DMS79 treated with DMSO at 0.1 percent for 48 hours (cell line): ENCODE data around the gene XCL1.
"Not testable (repeated sequence)": the region's sequence is repeated elsewhere in the genome, so short reads cannot be mapped to it uniquely, and the experiment has no call there.

Experiments used
- DNase-seq: peaks from one replicate; lab custom pipeline; 2025; lab: John Stamatoyannopoulos, UW

XCL1 gene

GRCh38 chr1:168576245-168576688 lies at the start of gene XCL1:
TSS of gene XCL1 (plus strand) at chr1:168576605. CDS start at chr1:168576638, 33 bp downstream.
- not testable (repeated sequence) for DNase-seq

- no peak for DNase-seq
These were observed 46.9 kb upstream of the XCL1 start for GRCh38 chr1:168529518-168529917.

- no peak for DNase-seq
These were observed 44.6 kb upstream of the XCL1 start for GRCh38 chr1:168531615-168532345.

GRCh38 chr1:168535536-168535935 lies 40.9 kb upstream of the XCL1 start:
- DNase-seq, result no peak

- not testable (repeated sequence) for DNase-seq
These were observed 35.6 kb upstream of the XCL1 start for GRCh38 chr1:168540798-168541197.

GRCh38 chr1:168542978-168543377 lies 33.4 kb upstream of the XCL1 start:
- not testable (repeated sequence) for DNase-seq

GRCh38 chr1:168543840-168544498 lies 32.4 kb upstream of the XCL1 start, which contains the start of gene XCL2:
TSS of gene XCL2 (minus strand) at chr1:168543997. CDS start at chr1:168543964, 33 bp downstream.
- not testable (repeated sequence) for DNase-seq

GRCh38 chr1:168545678-168546552 lies 30.5 kb upstream of the XCL1 start:
- DNase-seq, result not testable (repeated sequence)

- DNase-seq, result not testable (repeated sequence)
These were observed 29.9 kb upstream of the XCL1 start for GRCh38 chr1:168546553-168546895.

- no peak for DNase-seq
These were observed 25.4 kb upstream of the XCL1 start for GRCh38 chr1:168550971-168551370.

- no peak for DNase-seq
These were observed 24.7 kb upstream of the XCL1 start for GRCh38 chr1:168551688-168552087.

GRCh38 chr1:168552961-168553360 lies 23.4 kb upstream of the XCL1 start:
- no peak for DNase-seq

GRCh38 chr1:168553680-168554553 lies 22.5 kb upstream of the XCL1 start:
- no peak for DNase-seq

- DNase-seq, result no peak
These were observed 21.6 kb upstream of the XCL1 start for GRCh38 chr1:168554603-168555483.

- DNase-seq, result no peak
These were observed 20.8 kb upstream of the XCL1 start for GRCh38 chr1:168555508-168556046.

GRCh38 chr1:168556647-168557046 lies 19.8 kb upstream of the XCL1 start:
- DNase-seq, result no peak

GRCh38 chr1:168560370-168560769 lies 16.0 kb upstream of the XCL1 start:
- DNase-seq, result no peak

- no peak for DNase-seq
These were observed 14.4 kb upstream of the XCL1 start for GRCh38 chr1:168561989-168562388.

- no peak for DNase-seq
These were observed 10.6 kb upstream of the XCL1 start for GRCh38 chr1:168565825-168566224.

GRCh38 chr1:168567007-168567406 lies 9.4 kb upstream of the XCL1 start:
- no peak for DNase-seq
